Endothelial cell of umbilical vein (primary cell): Measurements from ENCODE around the gene HELZ2.

Experiments used
- JUN ChIP-seq: IDR thresholded peaks from 2 replicates; pipeline ENCODE4 v1.6.1; 2011; ENCODE audit warnings: borderline replicate concordance, low read depth; ENCODE audit not compliant: insufficient read length, insufficient read depth
- MYC ChIP-seq: IDR thresholded peaks from one replicate; pipeline ENCODE4 v1.6.1; 2011; ENCODE audit warnings: mild to moderate bottlenecking, low read depth, low read length
- POLR2A ChIP-seq: IDR thresholded peaks from 2 replicates; pipeline ENCODE4 v1.6.1; 2012; ENCODE audit warnings: low read depth, mild to moderate bottlenecking, control low read depth, low read length
- POLR2AphosphoS5 ChIP-seq: IDR thresholded peaks from 2 replicates; pipeline ENCODE4 v1.6.1; 2012; ENCODE audit warnings: low read depth, mild to moderate bottlenecking, control low read depth, low read length, moderate library complexity; ENCODE audit not compliant: insufficient read depth
- TF ChIP-seq, protein P1 (sequence below), 2 donors: IDR thresholded peaks; 1 replicate in 1 of 2; 2 replicates in 1 of 2; pipeline ENCODE4 v1.5.1; 2011; ENCODE audit warnings: low read length in 2 of 2, mild to moderate bottlenecking in 2 of 2, moderate library complexity in 2 of 2, control low read depth in 1 of 2, inconsistent platforms in 1 of 2, low read depth in 1 of 2; ENCODE audit not compliant: insufficient read depth in 1 of 2; ENCODE audit errors: extremely low read depth in 1 of 2
- TF ChIP-seq, protein P2 (sequence below): IDR thresholded peaks from 2 replicates; pipeline ENCODE4 v1.6.1; 2011; ENCODE audit not compliant: insufficient read depth, insufficient read length

- TF ChIP-seq, protein P1, sequence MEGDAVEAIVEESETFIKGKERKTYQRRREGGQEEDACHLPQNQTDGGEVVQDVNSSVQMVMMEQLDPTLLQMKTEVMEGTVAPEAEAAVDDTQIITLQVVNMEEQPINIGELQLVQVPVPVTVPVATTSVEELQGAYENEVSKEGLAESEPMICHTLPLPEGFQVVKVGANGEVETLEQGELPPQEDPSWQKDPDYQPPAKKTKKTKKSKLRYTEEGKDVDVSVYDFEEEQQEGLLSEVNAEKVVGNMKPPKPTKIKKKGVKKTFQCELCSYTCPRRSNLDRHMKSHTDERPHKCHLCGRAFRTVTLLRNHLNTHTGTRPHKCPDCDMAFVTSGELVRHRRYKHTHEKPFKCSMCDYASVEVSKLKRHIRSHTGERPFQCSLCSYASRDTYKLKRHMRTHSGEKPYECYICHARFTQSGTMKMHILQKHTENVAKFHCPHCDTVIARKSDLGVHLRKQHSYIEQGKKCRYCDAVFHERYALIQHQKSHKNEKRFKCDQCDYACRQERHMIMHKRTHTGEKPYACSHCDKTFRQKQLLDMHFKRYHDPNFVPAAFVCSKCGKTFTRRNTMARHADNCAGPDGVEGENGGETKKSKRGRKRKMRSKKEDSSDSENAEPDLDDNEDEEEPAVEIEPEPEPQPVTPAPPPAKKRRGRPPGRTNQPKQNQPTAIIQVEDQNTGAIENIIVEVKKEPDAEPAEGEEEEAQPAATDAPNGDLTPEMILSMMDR (IDR thresholded peaks at IDR 0.05; ENCODE audit: extremely low read depth in 1 of 2, insufficient read depth in 1 of 2, low read depth in 1 of 2, low read length in 2 of 2): no peak
- TF ChIP-seq POLR2A (no peak), JUN (no peak), POLR2AphosphoS5 (no peak), MYC (no peak)
- TF ChIP-seq, protein P2, sequence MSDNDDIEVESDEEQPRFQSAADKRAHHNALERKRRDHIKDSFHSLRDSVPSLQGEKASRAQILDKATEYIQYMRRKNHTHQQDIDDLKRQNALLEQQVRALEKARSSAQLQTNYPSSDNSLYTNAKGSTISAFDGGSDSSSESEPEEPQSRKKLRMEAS: no peak
These were observed 27.6 kb downstream of the HELZ2 start for GRCh38 chr20:63546256-63546955.
